Measurements from ENCODE around the gene RAB11FIP3.
A peak's percentile ranks its signal among the peaks of the same experiment; 100 is the strongest.

GRCh38 chr16:495127-495748, 69.8 kb downstream of the RAB11FIP3 start:
- TF ChIP-seq POLR2A (IDR thresholded peaks at IDR 0.05) (no peak), CTCF (IDR thresholded peaks at IDR 0.05) (peak in 3 of 6 experiments; percentile 17 to 44 (median 43))
